ENCODE results near the gene GDF10.

GDF10 gene

DNA sequence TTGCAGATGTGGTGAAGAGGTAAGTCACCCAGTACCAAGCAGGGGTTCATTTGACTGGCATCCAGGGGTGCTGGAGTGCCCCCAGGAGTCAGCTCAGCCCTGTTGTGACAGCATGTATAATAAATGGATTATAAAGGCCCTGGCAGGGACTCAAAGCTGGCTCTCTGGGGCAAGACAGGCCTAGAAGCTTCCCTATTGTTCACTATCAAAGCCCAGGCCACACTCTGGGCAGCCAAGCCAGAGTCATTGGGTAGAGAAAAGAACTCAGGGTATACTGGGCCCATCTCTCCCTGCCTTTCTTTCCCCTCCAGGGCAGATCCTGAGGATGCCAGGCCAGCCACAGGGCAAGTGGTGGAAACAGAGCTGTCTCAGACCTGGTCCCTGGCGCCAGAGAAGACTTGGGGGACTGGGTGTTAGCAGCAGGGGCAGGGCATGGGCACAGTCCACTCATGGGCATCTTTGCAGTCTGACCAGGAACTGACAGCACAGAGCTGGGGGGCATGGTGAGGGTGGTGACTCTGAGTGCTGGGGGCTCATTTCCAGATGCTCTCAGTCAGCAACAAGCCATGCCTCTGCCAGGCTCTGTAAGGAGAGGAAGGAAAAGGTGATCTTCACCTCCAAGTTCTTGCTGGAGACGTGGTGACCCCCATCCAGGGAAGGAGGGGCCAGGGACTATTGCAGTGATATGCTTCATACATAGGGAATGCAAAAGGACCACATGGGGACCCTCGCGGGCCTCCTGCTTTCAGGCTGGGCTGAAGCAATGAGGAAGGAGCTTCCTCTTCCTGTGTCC lies 59.8 kb downstream of the GDF10 start:
- Histone ChIP-seq H3K27ac (ENCODE audit: low read depth, low read length) (no peak overlapping the region), H3K4me1 (ENCODE audit: control insufficient read depth in 1 of 2, insufficient read depth in 2 of 2, low read length in 2 of 2) (peaks cover 8 to 12% of the 10 kb centered on the region in 2 donors), H3K36me3 (ENCODE audit: control insufficient read depth in 1 of 2, insufficient read depth in 2 of 2, low read length in 2 of 2) (no peaks in the 10 kb centered on the region), H3K9ac (ENCODE audit: low read depth in 1 of 2, low read length in 2 of 2) (no peak overlapping the region), H3K27me3 (ENCODE audit: control insufficient read depth in 1 of 2, insufficient read depth in 2 of 2, low read length in 2 of 2) (peaks cover 0 to 3% of the 10 kb centered on the region in 2 donors), H3K9me3 (ENCODE audit: control insufficient read depth in 1 of 2, low read length in 2 of 2) (no peaks in the 10 kb centered on the region), H3K4me3 (ENCODE audit: low read depth in 1 of 2, low read length in 2 of 2) (no peak overlapping the region)

DNA sequence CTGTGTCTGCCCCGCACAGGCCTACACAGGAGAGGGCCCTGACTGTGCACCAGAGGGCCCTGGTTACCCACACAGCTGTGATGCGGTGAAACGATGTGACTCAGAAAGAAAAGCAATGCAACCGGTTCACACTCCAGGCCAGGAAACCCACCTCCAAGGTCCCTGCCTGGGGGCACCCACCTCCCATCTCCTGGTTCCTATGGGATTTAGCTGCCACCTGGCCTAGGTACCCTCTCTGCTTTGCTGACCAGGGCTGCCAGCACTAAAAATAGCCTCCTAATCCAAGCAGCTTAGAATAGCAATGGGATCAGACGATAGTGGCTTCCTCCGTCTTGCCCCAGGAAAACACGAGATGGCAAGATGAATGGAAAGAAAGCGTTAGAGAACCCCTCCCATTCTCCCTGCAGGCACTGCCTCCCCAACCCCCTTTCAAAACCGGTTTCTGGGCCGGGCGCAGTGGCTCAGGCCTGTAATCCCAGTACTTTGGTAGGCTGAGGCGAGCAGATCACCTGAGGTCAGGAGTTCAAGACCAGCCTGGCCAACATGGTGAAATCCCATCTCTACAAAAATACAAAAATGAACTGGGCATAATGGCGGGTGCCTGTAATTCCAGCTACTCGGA lies 60.5 kb downstream of the GDF10 start:
- Histone ChIP-seq H3K9ac (ENCODE audit: low read depth in 1 of 2, low read length in 2 of 2) (no peak overlapping the region), H3K9me3 (ENCODE audit: control insufficient read depth in 1 of 2, low read length in 2 of 2) (no peaks in the 10 kb centered on the region), H3K27ac (ENCODE audit: low read depth, low read length) (no peak overlapping the region), H3K36me3 (ENCODE audit: control insufficient read depth in 1 of 2, insufficient read depth in 2 of 2, low read length in 2 of 2) (no peaks in the 10 kb centered on the region), H3K4me3 (ENCODE audit: low read depth in 1 of 2, low read length in 2 of 2) (no peak overlapping the region), H3K27me3 (ENCODE audit: control insufficient read depth in 1 of 2, insufficient read depth in 2 of 2, low read length in 2 of 2) (peaks cover 0 to 3% of the 10 kb centered on the region in 2 donors), H3K4me1 (ENCODE audit: control insufficient read depth in 1 of 2, insufficient read depth in 2 of 2, low read length in 2 of 2) (peaks cover 8 to 12% of the 10 kb centered on the region in 2 donors)

- Histone ChIP-seq H3K9me3 (ENCODE audit: control insufficient read depth in 1 of 2, low read length in 2 of 2) (no peaks in the 10 kb centered on the region), H3K4me3 (ENCODE audit: low read depth in 1 of 2, low read length in 2 of 2) (no peak overlapping the region), H3K9ac (ENCODE audit: low read depth in 1 of 2, low read length in 2 of 2) (no peak overlapping the region), H3K27me3 (ENCODE audit: control insufficient read depth in 1 of 2, insufficient read depth in 2 of 2, low read length in 2 of 2) (peaks cover 0 to 3% of the 10 kb centered on the region in 2 donors), H3K36me3 (ENCODE audit: control insufficient read depth in 1 of 2, insufficient read depth in 2 of 2, low read length in 2 of 2) (no peaks in the 10 kb centered on the region), H3K27ac (ENCODE audit: low read depth, low read length) (no peak overlapping the region), H3K4me1 (ENCODE audit: control insufficient read depth in 1 of 2, insufficient read depth in 2 of 2, low read length in 2 of 2) (peaks cover 8 to 12% of the 10 kb centered on the region in 2 donors)
Measured at GRCh38 chr10:47361293-47361692, 61.3 kb downstream of the GDF10 start.

- no peak overlapping the region for H3K9ac ChIP-seq (ENCODE audit: low read depth in 1 of 2, low read length in 2 of 2)
- H3K36me3 ChIP-seq (ENCODE audit: control insufficient read depth in 1 of 2, insufficient read depth in 2 of 2, low read length in 2 of 2), result peaks cover 0 to 5% of the 10 kb centered on the region in 2 donors
- H3K27me3 ChIP-seq (ENCODE audit: control insufficient read depth in 1 of 2, insufficient read depth in 2 of 2, low read length in 2 of 2), result peaks cover 0 to 3% of the 10 kb centered on the region in 2 donors
- H3K4me3 ChIP-seq (ENCODE audit: low read depth in 1 of 2, low read length in 2 of 2), result no peak overlapping the region
- H3K9me3 ChIP-seq (ENCODE audit: control insufficient read depth in 1 of 2, low read length in 2 of 2), result no peaks in the 10 kb centered on the region
- no peak overlapping the region for H3K27ac ChIP-seq (ENCODE audit: low read depth, low read length)
- peaks cover 8 to 12% of the 10 kb centered on the region in 2 donors for H3K4me1 ChIP-seq (ENCODE audit: control insufficient read depth in 1 of 2, insufficient read depth in 2 of 2, low read length in 2 of 2)
Measured at GRCh38 chr10:47362199-47362598, 62.2 kb downstream of the GDF10 start.
